Fibroblast of lung (primary cell): ENCODE data around the gene SYN1. TPM values are rescaled to one million over a fixed set of nuclear protein-coding genes. Genes with fewer than 3 reads are reported as not detected.

ENCODE experiments used
- DNase-seq, 2 donors: peaks; one replicate each; pipeline versions ENCODE4 v3.0.0 to v3.0.0-alpha.2; 2010; ENCODE audit warnings: low read depth in 2 of 2
- H2AFZ ChIP-seq: 2 replicates; pipeline ENCODE4 v1.5.1; 2012; ENCODE audit warnings: low read length, control low read depth, inconsistent platforms
- H3K27ac ChIP-seq: 2 replicates; pipeline ENCODE4 v1.5.1; 2011; ENCODE audit warnings: low read length, control low read depth; ENCODE audit not compliant: insufficient read depth
- H3K27me3 ChIP-seq: 2 replicates; pipeline ENCODE4 v1.5.1; 2011; ENCODE audit warnings: mild to moderate bottlenecking, low read length; ENCODE audit not compliant: control insufficient read depth, insufficient read depth
- H3K36me3 ChIP-seq: 2 replicates; pipeline ENCODE4 v1.5.1; 2011; ENCODE audit warnings: low read length; ENCODE audit not compliant: control insufficient read depth, insufficient read depth
- H3K4me1 ChIP-seq: 2 replicates; pipeline ENCODE4 v1.5.1; 2011; ENCODE audit warnings: low read length; ENCODE audit not compliant: control insufficient read depth, insufficient read depth; ENCODE audit errors: extremely low read depth
- H3K4me2 ChIP-seq: 2 replicates; pipeline ENCODE4 v1.5.1; 2011; ENCODE audit warnings: low read length, control low read depth; ENCODE audit not compliant: insufficient read depth; ENCODE audit errors: extremely low read depth
- H3K4me3 ChIP-seq, 4 experiments: fragments of 200-600 bp in 1 of 4; sonication (generic) in 1 of 4; replicated peaks in 1 of 4; 2 replicates each; pipeline ENCODE4 v1.5.1; 2011 to 2016; ENCODE audit warnings: low read length in 4 of 4, low read depth in 3 of 4, mild to moderate bottlenecking in 3 of 4, control low read depth in 2 of 4, inconsistent platforms in 1 of 4, mixed read lengths in 1 of 4; ENCODE audit not compliant: insufficient read depth in 1 of 4; ENCODE audit errors: control extremely low read depth in 1 of 4
- H3K79me2 ChIP-seq: 2 replicates; pipeline ENCODE4 v1.5.1; 2012; ENCODE audit warnings: mild to moderate bottlenecking, low read length, inconsistent platforms; ENCODE audit not compliant: control insufficient read depth, insufficient read depth
- H3K9ac ChIP-seq: 2 replicates; pipeline ENCODE4 v1.5.1; 2011; ENCODE audit warnings: mild to moderate bottlenecking, low read length, control low read depth; ENCODE audit not compliant: insufficient read depth
- H3K9me3 ChIP-seq: 2 replicates; pipeline ENCODE4 v1.5.1; 2012; ENCODE audit warnings: low read depth, low read length; ENCODE audit not compliant: control insufficient read depth, insufficient read depth
- H4K20me1 ChIP-seq: 2 replicates; pipeline ENCODE4 v1.5.1; 2011; ENCODE audit warnings: low read length; ENCODE audit not compliant: control insufficient read depth, insufficient read depth; ENCODE audit errors: extremely low read depth
- EZH2 ChIP-seq: IDR thresholded peaks from 2 replicates; pipeline ENCODE4 v1.5.1; 2012; ENCODE audit warnings: low read length, control low read depth, mild to moderate bottlenecking; ENCODE audit errors: missing control alignments
- polyA plus RNA-seq, 2 donors: library from polyadenylated mRNA; depleted of rRNA in 1 of 2; stranded (reverse) in 1 of 2; unstranded in 1 of 2; fragments of >200 nt; gene quantifications; 2 replicates each; pipeline ENCODE4 v1.2.1, GENCODE V29; 2011 to 2012; ENCODE audit warnings: missing spikeins in 1 of 2
- total RNA-seq: library from RNA; depleted of rRNA; stranded (reverse); fragments of >200 nt; gene quantifications from 2 replicates; pipeline ENCODE4 v1.2.1, GENCODE V29; 2014
- TF ChIP-seq, protein P1 (sequence below), 2 donors: IDR thresholded peaks in 1 of 2; conservative IDR thresholded peaks in 1 of 2; 1 replicate in 1 of 2; 2 replicates in 1 of 2; pipeline ENCODE4 v1.5.1; 2011 to 2012; ENCODE audit warnings: low read length in 2 of 2, control low read depth in 1 of 2, inconsistent platforms in 1 of 2, low read depth in 1 of 2, mild to moderate bottlenecking in 1 of 2

Gene SYN1
- total and polyA plus RNA-seq, 2 donors (not counting 1 experiment from before 2014, with no cell fraction given), result 0.17 to 0.56 TPM

DNA sequence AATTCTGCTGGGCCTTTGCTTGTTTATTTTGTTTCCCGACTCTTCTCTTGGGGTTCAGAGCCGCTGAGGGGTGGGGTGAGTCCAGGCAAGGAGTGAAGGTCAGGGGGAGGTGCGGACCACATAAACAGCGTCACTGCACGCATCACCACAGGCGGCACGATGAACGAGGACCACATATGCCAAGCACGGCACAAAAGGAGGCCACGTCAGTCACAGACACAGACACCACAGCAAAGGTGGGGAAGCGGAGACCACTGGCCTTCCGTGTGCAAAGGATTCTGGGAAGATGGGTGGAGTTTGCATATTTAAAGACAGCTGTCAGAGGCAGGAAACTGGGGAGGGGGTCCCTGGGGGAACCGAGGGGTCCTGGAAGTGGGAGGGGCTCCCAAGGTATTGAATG, 47.8 kb downstream of the SYN1 start:
- Histone ChIP-seq H3K79me2 (no peaks in the 10 kb centered on the region), H3K36me3 (no peaks in the 10 kb centered on the region), H4K20me1 (no peaks in the 10 kb centered on the region), H3K27ac (no peak overlapping the region), H3K9me3 (no peaks in the 10 kb centered on the region), H3K4me3 (no peak overlapping the region), H3K4me1 (no peaks in the 10 kb centered on the region), H3K27me3 (no peaks in the 10 kb centered on the region), H2AFZ (no peak overlapping the region), H3K4me2 (no peak overlapping the region), H3K9ac (no peak overlapping the region)
- no peak for TF ChIP-seq EZH2
- TF ChIP-seq, protein P1, sequence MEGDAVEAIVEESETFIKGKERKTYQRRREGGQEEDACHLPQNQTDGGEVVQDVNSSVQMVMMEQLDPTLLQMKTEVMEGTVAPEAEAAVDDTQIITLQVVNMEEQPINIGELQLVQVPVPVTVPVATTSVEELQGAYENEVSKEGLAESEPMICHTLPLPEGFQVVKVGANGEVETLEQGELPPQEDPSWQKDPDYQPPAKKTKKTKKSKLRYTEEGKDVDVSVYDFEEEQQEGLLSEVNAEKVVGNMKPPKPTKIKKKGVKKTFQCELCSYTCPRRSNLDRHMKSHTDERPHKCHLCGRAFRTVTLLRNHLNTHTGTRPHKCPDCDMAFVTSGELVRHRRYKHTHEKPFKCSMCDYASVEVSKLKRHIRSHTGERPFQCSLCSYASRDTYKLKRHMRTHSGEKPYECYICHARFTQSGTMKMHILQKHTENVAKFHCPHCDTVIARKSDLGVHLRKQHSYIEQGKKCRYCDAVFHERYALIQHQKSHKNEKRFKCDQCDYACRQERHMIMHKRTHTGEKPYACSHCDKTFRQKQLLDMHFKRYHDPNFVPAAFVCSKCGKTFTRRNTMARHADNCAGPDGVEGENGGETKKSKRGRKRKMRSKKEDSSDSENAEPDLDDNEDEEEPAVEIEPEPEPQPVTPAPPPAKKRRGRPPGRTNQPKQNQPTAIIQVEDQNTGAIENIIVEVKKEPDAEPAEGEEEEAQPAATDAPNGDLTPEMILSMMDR (conservative IDR thresholded peaks at IDR 0.05 in 1 of 2, IDR thresholded peaks at IDR 0.05 in 1 of 2; ENCODE audit: low read depth in 1 of 2, low read length in 2 of 2), result no peak
- DNase-seq, result no peak

DNA sequence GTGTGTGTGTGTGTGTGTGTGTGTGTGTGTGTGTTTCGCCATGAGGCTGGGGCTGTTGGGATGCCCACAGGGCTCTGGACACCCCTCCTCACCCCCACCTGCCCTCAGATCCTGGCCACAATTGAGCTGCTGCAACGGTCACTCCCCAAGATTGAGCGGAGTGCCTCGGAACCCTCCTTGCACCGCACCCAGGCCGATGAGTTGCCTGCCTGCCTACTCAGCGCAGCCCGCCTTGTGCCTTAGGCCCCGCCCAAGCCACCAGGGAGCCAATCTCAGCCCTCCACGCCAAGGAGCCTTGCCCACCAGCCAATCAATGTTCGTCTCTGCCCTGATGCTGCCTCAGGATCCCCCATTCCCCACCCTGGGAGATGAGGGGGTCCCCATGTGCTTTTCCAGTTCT, 48.4 kb downstream of the SYN1 start:
- Histone ChIP-seq H3K79me2 (no peaks in the 10 kb centered on the region), H3K27ac (no peak overlapping the region), H3K4me1 (no peaks in the 10 kb centered on the region), H3K27me3 (no peaks in the 10 kb centered on the region), H3K4me3 (no peak overlapping the region), H3K9me3 (no peaks in the 10 kb centered on the region), H3K36me3 (peaks cover 1% of the 10 kb centered on the region), H3K9ac (no peak overlapping the region), H3K4me2 (no peak overlapping the region), H2AFZ (no peak overlapping the region), H4K20me1 (no peaks in the 10 kb centered on the region)
- no peak for TF ChIP-seq EZH2
- TF ChIP-seq, protein P1 (conservative IDR thresholded peaks at IDR 0.05 in 1 of 2, IDR thresholded peaks at IDR 0.05 in 1 of 2; ENCODE audit: low read depth in 1 of 2, low read length in 2 of 2), result no peak
- DNase-seq, result no peak

DNA sequence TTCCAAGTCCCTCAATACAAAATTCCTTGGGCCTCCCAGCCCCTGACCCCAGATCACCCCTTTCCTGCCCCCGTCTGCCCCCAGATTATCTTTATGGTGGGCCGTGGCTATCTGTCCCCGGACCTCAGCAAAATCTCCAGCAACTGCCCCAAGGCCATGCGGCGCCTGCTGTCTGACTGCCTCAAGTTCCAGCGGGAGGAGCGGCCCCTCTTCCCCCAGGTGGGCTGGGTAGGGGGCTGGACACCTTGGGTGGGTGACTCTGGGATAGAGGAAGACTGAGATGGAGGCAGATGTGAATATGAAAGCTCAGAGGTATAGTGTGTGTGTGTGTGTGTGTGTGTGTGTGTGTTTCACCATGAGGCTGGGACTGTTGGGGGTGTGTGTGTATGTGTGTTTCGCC, 48.9 kb downstream of the SYN1 start:
- Histone ChIP-seq H4K20me1 (no peaks in the 10 kb centered on the region), H3K79me2 (no peaks in the 10 kb centered on the region), H2AFZ (no peak overlapping the region), H3K27me3 (no peaks in the 10 kb centered on the region), H3K9ac (no peak overlapping the region), H3K4me1 (no peaks in the 10 kb centered on the region), H3K36me3 (peaks cover 1% of the 10 kb centered on the region), H3K4me2 (no peak overlapping the region), H3K27ac (no peak overlapping the region), H3K9me3 (no peaks in the 10 kb centered on the region), H3K4me3 (no peak overlapping the region)
- DNase-seq, result no peak
- TF ChIP-seq, protein P1 (conservative IDR thresholded peaks at IDR 0.05 in 1 of 2, IDR thresholded peaks at IDR 0.05 in 1 of 2; ENCODE audit: low read depth in 1 of 2, low read length in 2 of 2), result no peak
- no peak for TF ChIP-seq EZH2
